Prostate gland (tissue), 2 donors: ENCODE results near the gene TRIM23. TPM values are rescaled to one million over a fixed set of nuclear protein-coding genes. Genes with fewer than 3 reads are reported as not detected.
A peak's percentile ranks its signal among the peaks of the same experiment; 100 is the strongest.
"Not testable (repeated sequence)": the region's sequence is repeated elsewhere in the genome, so short reads cannot be mapped to it uniquely, and the experiment has no call there.

Source experiments
- DNase-seq: peaks from one replicate; pipeline ENCODE4 v3.0.0-alpha.2; 2019; ENCODE audit warnings: low spot score
- H3K27ac ChIP-seq, 2 donors: fragments of 200-600 bp; sonication (generic); 2 replicates each; pipeline ENCODE4 v1.5.1; 2017 to 2019
- H3K27me3 ChIP-seq: fragments of 200-600 bp; sonication (generic); replicated peaks from 2 replicates; pipeline ENCODE4 v1.5.1; 2019; ENCODE audit not compliant: insufficient read depth
- H3K36me3 ChIP-seq, 2 donors: fragments of 200-600 bp; sonication (generic); 1 replicate in 1 of 2; 2 replicates in 1 of 2; pipeline versions ENCODE4 v1.5.1 to v1.8.1; 2017 to 2019
- H3K4me1 ChIP-seq: fragments of 200-600 bp; sonication (generic); replicated peaks from 2 replicates; pipeline ENCODE4 v1.5.1; 2019
- H3K4me3 ChIP-seq, 2 donors: fragments of 200-600 bp; sonication (generic); 2 replicates each; pipeline ENCODE4 v1.5.1; 2017 to 2019
- H3K9me3 ChIP-seq: fragments of 200-600 bp; sonication (generic); 2 replicates; pipeline ENCODE4 v1.5.1; 2017
- POLR2A ChIP-seq: fragments of 450-650 bp; IDR thresholded peaks from one replicate; pipeline ENCODE4 v1.6.1; 2016; ENCODE audit warnings: antibody characterized with exemption, mild to moderate bottlenecking
- POLR2AphosphoS5 ChIP-seq: sonication (generic); formaldehyde crosslinking; IDR thresholded peaks from one replicate; pipeline ENCODE4 v1.6.1; 2017; ENCODE audit warnings: antibody characterized with exemption
- WGBS: methylation state at CpG from one replicate; pipeline ENCODE4 v1.1.5; 2018; 5-methylcytosine and 5-hydroxymethylcytosine counted together
- intact Hi-C: fragments of 100-400 bp; cut with DNase I; formaldehyde crosslinking; loops from one replicate; pipeline ENCODE4 v1.14.2; 2022
- total RNA-seq, 2 donors: library from RNA; depleted of rRNA; stranded (reverse); fragments of >200 nt; gene quantifications; one replicate each; pipeline ENCODE4 v1.1.0, GENCODE V29; 2016
- TF ChIP-seq, protein P1 (sequence below), 4 experiments: fragments of 200-600 bp in 2 of 4; fragments of 450-650 bp in 2 of 4; sonication (generic) in 2 of 4; IDR thresholded peaks; 1 replicate in 3 of 4; 2 replicates in 1 of 4; pipeline ENCODE4 v1.5.1; 2016 to 2019; ENCODE audit warnings: antibody characterized with exemption in 4 of 4, mild to moderate bottlenecking in 2 of 4, moderate library complexity in 2 of 4

The TRIM23 gene
- total RNA-seq, 2 donors from 2014 or later, result 12.6 to 19.3 TPM

DNA sequence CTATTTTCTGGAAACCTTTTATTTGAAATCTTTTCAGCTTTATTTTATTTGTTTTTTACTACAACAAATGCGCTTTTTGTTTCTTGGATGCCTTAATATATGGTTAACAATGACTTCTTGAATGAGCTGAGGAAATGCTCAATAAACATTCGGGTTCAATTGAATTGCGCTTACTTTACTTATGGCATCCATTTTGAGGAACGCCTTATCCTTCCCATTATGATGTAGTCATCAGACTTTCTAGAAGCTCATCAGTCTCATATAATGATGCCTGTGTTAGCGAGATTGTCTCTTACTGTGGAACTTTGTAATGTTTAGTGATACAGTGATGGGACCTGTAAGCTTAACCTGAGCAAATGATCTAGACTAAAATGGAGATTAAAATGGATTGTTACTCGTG lies 1.6 kb upstream of the TRIM23 start:
- 50% methylated on average over 6 of the region's 6 CpGs for WGBS
- no peak for DNase-seq

DNA sequence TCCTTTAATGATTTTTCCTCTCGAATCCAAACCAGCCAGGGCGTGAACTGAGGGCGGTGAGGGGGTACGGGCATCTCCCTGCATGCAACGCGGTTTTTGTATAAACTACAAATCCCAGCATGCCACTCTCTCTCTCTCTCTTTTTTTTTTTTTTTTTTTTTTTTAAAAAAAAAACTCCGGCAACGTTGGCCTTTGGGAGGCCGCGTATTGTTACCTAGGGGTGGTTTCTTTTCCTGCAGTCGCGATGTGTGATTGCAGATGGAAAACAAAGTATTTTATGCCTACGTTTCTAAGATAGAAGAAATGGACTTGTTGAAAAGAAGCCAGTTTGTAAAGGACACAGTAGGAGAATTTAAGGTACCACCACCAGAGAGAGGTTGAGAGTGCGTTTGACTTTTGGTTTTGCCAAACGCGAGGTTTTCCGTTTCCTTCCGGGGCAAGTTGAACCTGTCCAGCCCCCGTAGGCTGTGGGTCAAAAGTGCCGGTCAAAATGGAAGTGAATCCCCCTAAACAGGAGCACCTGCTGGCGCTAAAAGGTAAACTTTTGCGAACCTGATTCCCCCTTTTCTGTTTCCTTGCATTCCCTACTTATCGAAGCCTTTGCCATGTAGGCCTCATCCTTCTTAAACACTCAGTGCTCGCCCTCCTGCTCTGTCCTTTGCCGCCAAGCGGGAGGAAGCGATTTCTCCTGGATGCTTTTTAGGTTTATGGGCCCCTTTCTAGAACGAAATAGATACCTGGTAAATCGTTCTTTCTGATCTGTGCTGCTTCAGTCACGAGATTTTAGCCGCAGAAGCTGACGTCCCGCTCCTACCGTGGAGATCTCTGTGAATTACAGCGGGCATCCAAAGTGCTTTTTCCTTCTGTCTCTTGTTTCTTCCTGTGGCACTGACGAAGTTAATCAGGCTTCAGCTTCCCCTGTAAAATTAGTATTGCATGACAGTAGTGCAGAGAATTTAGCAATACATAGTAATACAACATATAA lies 730 bp upstream of the TRIM23 start, which contains the start of the genes SHLD3 and TRAPPC13:
Gene SHLD3 (plus strand): TSS at position 457 of the 985 bp plus-strand sequence. CDS start 4,561 bp downstream, outside the sequence.
Gene TRAPPC13 (plus strand): TSS at position 457 of the 985 bp plus-strand sequence. CDS start 34 bp downstream, at position 491.
- TF ChIP-seq POLR2A, result no peak
- TF ChIP-seq, protein P1, sequence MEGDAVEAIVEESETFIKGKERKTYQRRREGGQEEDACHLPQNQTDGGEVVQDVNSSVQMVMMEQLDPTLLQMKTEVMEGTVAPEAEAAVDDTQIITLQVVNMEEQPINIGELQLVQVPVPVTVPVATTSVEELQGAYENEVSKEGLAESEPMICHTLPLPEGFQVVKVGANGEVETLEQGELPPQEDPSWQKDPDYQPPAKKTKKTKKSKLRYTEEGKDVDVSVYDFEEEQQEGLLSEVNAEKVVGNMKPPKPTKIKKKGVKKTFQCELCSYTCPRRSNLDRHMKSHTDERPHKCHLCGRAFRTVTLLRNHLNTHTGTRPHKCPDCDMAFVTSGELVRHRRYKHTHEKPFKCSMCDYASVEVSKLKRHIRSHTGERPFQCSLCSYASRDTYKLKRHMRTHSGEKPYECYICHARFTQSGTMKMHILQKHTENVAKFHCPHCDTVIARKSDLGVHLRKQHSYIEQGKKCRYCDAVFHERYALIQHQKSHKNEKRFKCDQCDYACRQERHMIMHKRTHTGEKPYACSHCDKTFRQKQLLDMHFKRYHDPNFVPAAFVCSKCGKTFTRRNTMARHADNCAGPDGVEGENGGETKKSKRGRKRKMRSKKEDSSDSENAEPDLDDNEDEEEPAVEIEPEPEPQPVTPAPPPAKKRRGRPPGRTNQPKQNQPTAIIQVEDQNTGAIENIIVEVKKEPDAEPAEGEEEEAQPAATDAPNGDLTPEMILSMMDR (IDR thresholded peaks at IDR 0.05), result peak in 2 of 4 experiments; percentile 12 to 18
- peak; percentile 60 for TF ChIP-seq POLR2AphosphoS5
- WGBS, result under 1% methylated on average over 36 of the region's 36 CpGs
- peak within 1 kb of the TSS; percentile 84 to 85 for H3K27ac ChIP-seq
- peak within 1 kb of the TSS; percentile 76 to 81 for H3K4me3 ChIP-seq
- H3K9me3 ChIP-seq, result no peaks in the 10 kb centered on the region
- intact Hi-C loops, result loop anchor here (5.0 to 10.0 kb wide), 3 partner anchors 97 to 520 kb away; partner anchors contain the start of genes ERBIN, NLN, SGTB and SREK1
- H3K36me3 ChIP-seq, result no peaks in the 10 kb centered on the region
- H3K27me3 ChIP-seq, result no peaks in the 10 kb centered on the region
- peak; percentile 81 for DNase-seq
- no peaks in the 10 kb centered on the region for H3K4me1 ChIP-seq

More for the DNA sequence above, 1.6 kb upstream of the TRIM23 start:
- Histone ChIP-seq H3K4me3 (peak overlapping the region; percentile 76 to 81), H3K27ac (peak overlapping the region; percentile 84 to 85), H3K27me3 (no peaks in the 10 kb centered on the region), H3K36me3 (no peaks in the 10 kb centered on the region), H3K4me1 (no peaks in the 10 kb centered on the region), H3K9me3 (no peaks in the 10 kb centered on the region)
- TF ChIP-seq, protein P1 (IDR thresholded peaks at IDR 0.05), result no peak
- no peak for TF ChIP-seq POLR2AphosphoS5
- no peak for TF ChIP-seq POLR2A
- intact Hi-C loops, result loop anchor here (10.0 kb wide), 2 partner anchors 299 to 519 kb away; partner anchors contain the start of genes ERBIN and SREK1

DNA sequence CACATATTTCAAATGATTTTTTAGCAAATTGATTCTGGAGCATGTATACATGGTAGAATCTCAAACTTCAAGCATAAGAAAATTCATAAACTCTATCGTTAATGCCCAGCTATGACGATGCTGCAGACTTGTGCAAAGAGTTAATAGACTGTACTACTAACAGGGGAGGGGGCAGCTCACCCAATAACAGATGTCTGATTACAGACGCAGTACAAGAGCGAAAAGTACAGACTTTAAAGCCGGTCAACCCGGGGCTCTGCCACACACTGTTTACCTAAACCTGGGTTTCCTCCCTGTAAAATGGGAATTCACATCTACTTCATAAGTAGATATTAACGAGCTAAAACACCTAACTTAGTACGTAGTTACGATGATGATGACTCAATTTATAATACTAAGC lies 651 bp downstream of the TRIM23 start:
- Histone ChIP-seq H3K9me3 (no peaks in the 10 kb centered on the region), H3K4me3 (peak overlapping the region; percentile 76 to 81), H3K36me3 (no peaks in the 10 kb centered on the region), H3K27ac (peak overlapping the region; percentile 84 to 85), H3K27me3 (no peaks in the 10 kb centered on the region), H3K4me1 (no peaks in the 10 kb centered on the region)
- TF ChIP-seq POLR2A (no peak), POLR2AphosphoS5 (no peak)
- TF ChIP-seq, protein P1 (IDR thresholded peaks at IDR 0.05), result no peak
- no peak for DNase-seq
- intact Hi-C loops, result loop anchor here (5.0 to 10.0 kb wide), 3 partner anchors 99 to 521 kb away; partner anchors contain the start of genes ERBIN, NLN, SGTB and SREK1
- 4% methylated on average over 9 of the region's 9 CpGs for WGBS

DNA sequence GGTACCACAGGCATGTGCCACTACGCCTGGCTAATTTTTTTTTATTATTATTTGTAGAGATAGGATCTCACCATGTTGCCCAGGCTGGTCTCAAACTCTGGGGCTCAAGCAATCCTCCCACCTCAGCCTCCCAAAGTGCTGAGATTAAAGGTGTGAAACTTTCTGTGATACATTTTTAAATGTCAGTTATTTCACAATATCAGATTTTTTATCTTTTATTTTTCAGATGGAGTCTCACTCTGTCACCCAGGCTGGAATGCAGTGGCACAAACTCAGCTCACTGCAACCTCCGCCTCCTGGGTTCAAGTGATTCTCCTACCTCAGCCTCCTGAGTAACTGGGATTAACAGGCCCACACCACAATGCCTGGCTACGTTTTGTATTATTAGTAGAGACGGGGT lies 2.2 kb downstream of the TRIM23 start:
- not testable (repeated sequence) for H3K4me1 ChIP-seq, H3K4me3 ChIP-seq, DNase-seq, H3K27me3 ChIP-seq, H3K36me3 ChIP-seq, H3K27ac ChIP-seq, H3K9me3 ChIP-seq
- 82% methylated on average over 4 of the region's 4 CpGs for WGBS
- intact Hi-C loops, result loop anchor here (5.0 to 10.0 kb wide), 3 partner anchors 100 to 523 kb away; partner anchors contain the start of genes ERBIN, NLN, SGTB and SREK1

DNA sequence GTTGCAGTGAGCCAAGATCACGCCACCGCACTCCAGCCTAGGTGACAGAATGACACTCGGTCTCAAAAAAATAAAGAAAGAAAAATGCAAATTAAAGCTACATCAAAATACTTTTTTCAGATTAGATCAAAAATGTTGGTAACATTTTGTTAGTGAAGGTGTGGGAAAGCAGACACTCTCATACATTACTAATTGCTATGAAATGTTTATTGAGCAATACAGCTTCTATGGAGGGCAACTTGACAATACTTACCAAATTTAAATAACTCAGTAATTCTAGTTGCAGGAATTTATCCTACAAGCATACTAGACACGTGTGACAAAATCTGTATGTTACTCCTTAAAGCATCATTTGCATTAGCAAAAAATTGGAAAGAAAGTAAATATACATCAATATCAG lies 4.1 kb downstream of the TRIM23 start:
- Histone ChIP-seq H3K27me3 (no peaks in the 10 kb centered on the region), H3K36me3 (no peaks in the 10 kb centered on the region), H3K4me3 (no peak overlapping the region), H3K4me1 (no peaks in the 10 kb centered on the region), H3K9me3 (no peaks in the 10 kb centered on the region), H3K27ac (no peak overlapping the region)
- TF ChIP-seq POLR2A, result no peak
- TF ChIP-seq, protein P1 (IDR thresholded peaks at IDR 0.05), result no peak
- no peak for TF ChIP-seq POLR2AphosphoS5
- DNase-seq, result no peak
- intact Hi-C loops, result loop anchor here (5.0 to 10.0 kb wide), 3 partner anchors 102 to 525 kb away; partner anchors contain the start of genes ERBIN, NLN, SGTB and SREK1
- WGBS, result 86% methylated on average over 4 of the region's 4 CpGs
